DMS114 treated with DMSO at 0.1 percent for 48 hours (cell line): ENCODE results near the gene FCHSD2.
"Not testable (repeated sequence)": the region's sequence is repeated elsewhere in the genome, so short reads cannot be mapped to it uniquely, and the experiment has no call there.

Experiments
- DNase-seq: peaks from one replicate; lab custom pipeline; 2025; ENCODE audit not compliant: unreplicated experiment; lab: John Stamatoyannopoulos, UW

Gene FCHSD2

GRCh38 chr11:73072935-73073481, 69.1 kb downstream of the FCHSD2 start:
- DNase-seq, result no peak

- no peak for DNase-seq
Observed at GRCh38 chr11:73070653-73071052, 71.5 kb downstream of the FCHSD2 start.

DNA sequence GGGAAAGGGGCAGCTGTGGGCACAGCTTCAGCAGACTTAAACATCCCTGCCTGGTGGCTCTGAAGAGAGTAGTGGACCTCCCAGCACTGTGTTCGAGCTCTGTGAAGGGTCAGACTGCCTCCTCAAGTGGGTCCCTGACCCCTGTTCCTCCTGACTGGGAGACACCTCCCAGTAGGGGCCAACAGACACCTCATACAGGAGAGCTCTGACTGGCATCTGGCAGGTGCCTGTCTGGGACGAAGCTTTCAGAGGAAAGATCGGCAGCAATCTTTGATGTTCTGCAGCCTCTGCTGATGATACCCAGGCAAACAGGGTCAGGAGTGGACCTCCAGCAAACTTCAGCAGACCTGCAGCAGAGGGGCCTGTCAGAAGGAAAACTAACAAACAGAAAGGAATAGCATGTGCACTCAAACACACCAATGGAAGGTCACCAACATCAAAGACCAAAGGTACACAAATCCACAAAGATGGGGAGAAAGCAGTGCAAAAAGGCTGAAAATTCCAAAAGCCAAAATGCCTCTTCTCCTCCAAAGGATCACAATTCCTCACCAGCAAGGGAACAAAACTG, 80.2 kb downstream of the FCHSD2 start:
- not testable (repeated sequence) for DNase-seq

DNA sequence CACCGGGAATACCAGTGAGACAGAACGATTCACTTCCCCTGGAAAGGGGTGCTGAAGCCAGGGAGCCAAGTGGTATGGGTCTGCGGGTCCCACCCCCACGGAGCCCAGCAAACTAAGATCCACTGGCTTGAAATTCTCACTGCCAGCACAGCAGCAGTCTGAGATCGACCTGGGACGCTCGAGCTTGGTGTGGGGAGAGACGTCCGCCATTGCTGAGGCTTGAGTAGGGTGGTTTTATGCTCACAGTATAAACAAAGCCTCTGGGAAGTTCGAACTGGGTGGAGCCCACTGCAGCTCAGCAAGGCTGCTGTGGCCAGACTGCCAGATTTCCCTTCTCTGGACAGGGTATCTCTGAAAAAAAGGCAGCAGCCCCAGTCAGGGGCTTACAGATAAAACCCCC, 80.7 kb downstream of the FCHSD2 start:
- DNase-seq, result not testable (repeated sequence)

DNA sequence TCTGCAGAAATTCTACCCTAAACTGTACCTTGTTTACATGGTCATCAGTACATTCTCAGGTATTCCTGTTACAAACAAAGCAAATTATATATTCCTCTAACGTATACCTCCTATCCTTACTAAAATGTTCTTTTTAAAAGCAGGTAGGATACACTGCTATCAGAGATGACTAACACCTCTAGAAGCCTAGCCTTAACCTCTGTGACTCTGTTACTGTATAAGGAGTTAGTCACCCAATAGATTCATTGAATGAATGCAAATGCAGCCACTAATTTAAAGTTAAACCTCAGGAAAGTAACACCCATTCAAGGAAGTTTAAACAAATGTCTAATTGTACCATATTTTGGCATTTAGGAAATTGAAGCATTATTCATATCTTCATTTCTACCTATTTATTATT, 82.2 kb downstream of the FCHSD2 start:
- no peak for DNase-seq

DNA sequence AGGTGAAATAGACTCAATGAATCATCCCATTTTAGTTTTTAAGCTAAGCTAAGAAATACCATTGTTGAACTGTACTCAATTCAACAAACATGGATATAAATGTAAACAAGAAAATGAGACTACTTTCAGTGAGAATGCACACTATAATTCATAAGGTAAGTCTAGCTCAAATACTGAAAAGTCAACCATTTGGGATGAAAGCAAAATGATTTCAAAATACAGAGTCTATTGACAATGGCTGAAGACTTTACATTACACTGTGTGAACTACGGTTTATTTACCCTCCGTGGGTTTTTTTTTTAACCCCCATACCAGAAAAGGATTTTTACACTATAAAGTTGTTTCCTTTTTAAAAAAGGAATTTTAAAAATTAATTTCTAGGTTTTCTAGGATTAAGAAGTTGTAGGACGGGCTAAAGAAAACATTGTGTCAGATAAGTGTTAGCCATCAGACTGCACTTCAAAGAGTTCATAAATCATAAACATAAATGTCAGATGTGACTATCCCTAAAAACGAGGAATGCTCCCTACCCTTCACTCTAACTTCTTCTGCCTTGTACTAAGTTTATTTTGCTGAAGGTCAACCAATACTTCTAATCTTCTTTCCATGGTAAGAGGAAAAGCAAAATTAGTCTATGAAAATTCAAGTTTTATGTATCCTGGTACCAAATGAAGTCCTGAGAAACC, 83.0 kb downstream of the FCHSD2 start:
- no peak for DNase-seq

DNA sequence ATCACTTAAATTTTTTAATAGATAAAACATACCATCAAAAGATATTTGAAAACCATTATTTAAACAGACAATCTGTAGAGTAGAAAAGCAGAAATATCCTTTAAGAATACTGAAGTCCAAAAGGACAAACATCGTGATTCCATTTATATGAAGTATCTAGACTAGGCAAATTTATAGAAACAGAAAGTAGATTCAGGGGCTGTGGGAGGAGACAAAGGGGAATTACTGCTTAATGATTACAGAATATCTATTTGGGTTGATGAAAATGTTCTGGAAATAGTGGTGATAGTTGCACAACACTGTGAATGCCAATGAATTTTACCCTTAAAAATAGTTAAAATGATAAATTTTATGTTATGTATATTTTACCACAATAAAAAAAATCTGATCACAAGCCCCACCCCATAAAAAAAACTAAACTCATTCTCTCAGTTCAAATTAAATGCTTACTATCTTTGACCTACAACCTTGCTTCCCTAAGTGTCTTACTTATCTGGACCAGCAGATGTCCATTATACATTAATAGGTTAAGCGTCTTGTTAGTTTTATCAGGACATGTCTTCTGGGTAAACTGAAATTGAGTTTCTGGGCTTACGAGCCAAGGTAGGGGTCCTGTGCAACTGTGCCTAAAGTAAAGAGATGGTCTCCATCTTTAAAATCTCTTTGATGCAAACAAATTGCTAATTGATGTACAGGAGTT, 86.3 kb downstream of the FCHSD2 start:
- no peak for DNase-seq

DNA sequence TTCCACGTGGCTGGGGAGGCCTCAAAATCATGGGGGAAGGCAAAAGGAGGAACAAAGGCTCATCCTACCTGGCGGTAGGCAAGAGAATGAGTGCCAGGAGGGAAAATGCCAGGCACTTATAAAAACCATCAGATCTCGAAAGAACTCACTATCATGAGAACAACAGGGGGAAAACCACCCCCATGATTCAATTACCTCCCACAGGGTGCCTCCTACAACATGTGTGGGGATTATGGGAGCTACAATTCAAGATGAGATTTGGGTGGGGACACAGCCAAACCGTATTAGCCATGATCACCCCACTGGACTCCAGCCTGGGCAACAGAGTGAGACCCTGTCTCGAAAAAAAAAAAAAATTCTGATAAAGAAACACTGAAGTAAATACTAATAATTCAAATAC, 87.1 kb downstream of the FCHSD2 start:
- DNase-seq, result no peak

- DNase-seq, result no peak
Observed at GRCh38 chr11:73053964-73054363, 88.2 kb downstream of the FCHSD2 start.

GRCh38 chr11:73048446-73048845, 93.7 kb downstream of the FCHSD2 start:
- no peak for DNase-seq

DNA sequence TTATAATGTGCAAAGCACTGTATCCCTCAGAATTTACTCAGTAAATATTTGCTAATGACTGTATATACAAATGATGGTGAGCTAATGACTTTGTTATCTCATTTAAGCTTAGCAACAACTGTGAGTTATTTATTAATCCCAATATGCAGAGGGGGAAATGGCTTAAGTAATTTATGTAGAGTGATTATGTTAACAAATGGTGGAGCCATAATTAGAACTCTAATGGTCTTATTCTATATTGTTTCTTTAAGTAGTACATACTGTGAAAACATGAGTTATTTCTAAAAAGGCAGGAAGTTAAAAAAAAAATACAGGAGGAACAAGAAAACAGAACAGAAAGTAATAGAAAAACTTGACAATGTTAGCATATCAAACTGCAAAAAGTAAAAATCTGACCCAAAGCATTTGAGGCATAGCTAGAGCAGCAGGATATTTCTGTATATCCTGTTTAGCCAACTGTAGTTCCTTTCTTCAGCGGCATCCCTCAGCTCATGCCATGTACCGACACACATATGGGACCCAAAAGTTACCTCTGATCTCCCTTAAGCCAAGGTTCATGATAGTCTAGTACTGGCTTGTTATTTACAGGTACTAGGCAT, 94.2 kb downstream of the FCHSD2 start:
- no peak for DNase-seq

DNA sequence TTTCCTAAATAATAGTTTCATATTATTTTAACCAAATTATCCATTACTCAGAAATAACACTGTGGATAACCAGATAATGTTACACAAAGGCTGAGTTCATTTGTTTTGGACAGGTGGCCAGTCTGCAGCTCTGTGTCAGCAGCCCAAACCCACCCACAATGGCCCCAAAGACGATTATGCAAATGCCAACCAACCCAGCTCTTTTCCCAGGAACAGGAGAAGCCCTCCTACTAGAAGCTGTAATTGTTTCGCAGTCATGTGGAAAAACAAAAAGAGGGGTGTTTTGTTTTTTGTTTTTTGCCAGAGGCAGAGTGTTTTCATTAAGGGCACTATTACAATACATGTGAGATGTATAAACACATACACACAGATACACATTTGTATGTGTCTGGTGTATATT, 102.1 kb downstream of the FCHSD2 start:
- DNase-seq, result no peak

GRCh38 chr11:73034777-73035176, 107.3 kb downstream of the FCHSD2 start:
- DNase-seq, result no peak

- DNase-seq, result no peak
Observed at GRCh38 chr11:73034331-73034730, 107.8 kb downstream of the FCHSD2 start.

- DNase-seq, result no peak
Observed at GRCh38 chr11:73030130-73030529, 112.0 kb downstream of the FCHSD2 start.

- DNase-seq, result no peak
Observed at GRCh38 chr11:73029403-73029802, 112.7 kb downstream of the FCHSD2 start.

DNA sequence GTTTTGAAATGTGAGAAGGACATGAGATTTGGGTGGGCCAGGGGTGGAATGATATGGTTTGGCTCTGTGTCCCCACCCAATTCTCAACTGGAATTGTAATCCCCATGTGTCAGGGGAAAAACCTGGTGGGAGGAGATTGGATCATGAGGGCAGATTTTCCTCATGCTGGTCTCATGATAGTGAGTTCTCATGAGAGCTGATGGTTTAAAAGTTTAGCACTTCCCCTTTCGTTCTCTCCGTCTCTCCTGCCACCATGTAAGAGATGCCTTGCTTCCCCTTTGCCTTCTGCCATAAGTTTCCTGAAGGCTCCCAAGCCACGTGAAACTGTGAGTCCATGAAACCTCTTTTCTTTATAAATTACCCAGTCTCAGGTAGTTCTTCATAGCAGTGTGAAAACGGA, 113.5 kb downstream of the FCHSD2 start:
- no peak for DNase-seq

DNA sequence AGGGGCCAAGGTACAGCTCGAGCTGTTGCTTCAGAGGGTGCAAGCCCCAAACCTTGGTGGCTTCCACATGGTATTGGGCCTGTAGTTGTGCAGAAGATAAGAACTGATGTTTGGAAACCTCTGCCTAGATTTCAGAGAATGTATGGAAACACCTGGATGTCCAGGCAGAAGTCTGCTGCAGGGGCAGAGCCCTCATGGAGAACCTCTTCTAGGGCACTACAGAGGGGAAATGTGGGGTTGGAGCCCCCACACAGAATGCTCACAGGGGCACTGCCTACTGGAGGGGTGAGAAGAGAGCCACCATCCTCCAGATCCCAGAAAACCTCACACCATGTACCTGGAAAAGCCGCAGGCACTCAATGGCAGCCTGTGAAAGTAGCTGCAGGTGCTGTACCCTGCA, 114.3 kb downstream of the FCHSD2 start:
- not testable (repeated sequence) for DNase-seq

GRCh38 chr11:73024639-73025038, 117.5 kb downstream of the FCHSD2 start:
- DNase-seq, result no peak

DNA sequence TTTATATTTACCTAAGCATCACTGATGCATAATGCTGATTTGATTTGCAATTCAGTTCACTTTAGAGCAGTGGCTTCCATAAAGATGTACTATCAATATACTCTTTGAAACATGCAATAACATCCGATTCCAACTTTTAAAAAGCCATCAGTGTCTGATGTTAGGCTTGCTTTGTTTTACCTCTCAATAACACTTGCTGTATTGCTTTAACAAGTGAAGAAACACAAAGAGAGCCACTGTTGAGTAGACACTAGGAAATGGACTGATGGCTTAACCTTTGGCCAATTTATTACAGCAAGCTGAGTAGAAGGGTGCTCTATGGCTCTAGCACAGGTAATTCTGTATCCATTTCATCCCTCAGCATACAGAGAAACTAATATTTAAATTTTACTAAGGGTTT, 122.1 kb downstream of the FCHSD2 start:
- DNase-seq, result no peak

DNA sequence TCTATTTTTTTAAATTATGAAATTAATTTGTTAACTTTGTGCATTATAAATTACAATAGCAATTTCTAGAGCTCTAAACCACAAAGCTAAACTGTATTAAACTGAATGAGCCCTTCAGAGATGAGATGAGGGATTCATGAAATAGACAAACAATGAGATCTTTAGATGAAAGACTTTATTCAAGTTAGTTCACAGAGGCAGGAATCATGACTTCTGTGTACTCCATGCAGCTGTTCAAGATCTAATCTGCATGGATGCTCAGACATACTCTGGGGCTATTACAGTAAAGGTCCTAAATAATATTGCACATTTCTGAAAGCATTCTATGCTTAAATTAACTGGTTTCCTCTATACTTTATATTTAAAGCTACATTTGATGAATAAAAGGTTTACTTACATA, 122.7 kb downstream of the FCHSD2 start:
- DNase-seq, result no peak

DNA sequence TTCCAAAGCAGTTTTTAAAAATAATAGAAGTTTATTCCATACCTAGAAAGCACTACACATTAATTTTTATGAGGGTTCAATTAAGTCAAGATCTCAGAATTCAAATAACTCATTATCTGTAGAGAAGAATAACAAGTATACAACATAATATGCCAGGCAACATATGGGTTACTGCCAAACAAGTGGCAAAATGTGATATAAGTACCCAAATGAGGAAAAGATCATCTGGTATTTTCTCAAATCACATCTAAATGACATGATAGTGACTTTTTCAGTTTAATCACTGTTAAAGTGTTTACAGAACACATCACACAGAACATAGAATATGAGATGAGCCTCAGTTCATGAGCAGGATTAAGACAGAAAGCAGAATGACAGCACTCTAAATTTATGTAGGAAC, 123.3 kb downstream of the FCHSD2 start:
- no peak for DNase-seq
